GM19438 (cell line): Measurements from ENCODE around the gene IBTK.
"Not testable (repeated sequence)": the region's sequence is repeated elsewhere in the genome, so short reads cannot be mapped to it uniquely, and the experiment has no call there.

Source experiments
- ATAC-seq: cut with Tn5 transposase; IDR thresholded peaks from one replicate; pipeline ENCODE4 v1.9.1; 2021; ENCODE audit warnings: low read depth; ENCODE audit not compliant: unreplicated experiment

Gene IBTK, protein sequence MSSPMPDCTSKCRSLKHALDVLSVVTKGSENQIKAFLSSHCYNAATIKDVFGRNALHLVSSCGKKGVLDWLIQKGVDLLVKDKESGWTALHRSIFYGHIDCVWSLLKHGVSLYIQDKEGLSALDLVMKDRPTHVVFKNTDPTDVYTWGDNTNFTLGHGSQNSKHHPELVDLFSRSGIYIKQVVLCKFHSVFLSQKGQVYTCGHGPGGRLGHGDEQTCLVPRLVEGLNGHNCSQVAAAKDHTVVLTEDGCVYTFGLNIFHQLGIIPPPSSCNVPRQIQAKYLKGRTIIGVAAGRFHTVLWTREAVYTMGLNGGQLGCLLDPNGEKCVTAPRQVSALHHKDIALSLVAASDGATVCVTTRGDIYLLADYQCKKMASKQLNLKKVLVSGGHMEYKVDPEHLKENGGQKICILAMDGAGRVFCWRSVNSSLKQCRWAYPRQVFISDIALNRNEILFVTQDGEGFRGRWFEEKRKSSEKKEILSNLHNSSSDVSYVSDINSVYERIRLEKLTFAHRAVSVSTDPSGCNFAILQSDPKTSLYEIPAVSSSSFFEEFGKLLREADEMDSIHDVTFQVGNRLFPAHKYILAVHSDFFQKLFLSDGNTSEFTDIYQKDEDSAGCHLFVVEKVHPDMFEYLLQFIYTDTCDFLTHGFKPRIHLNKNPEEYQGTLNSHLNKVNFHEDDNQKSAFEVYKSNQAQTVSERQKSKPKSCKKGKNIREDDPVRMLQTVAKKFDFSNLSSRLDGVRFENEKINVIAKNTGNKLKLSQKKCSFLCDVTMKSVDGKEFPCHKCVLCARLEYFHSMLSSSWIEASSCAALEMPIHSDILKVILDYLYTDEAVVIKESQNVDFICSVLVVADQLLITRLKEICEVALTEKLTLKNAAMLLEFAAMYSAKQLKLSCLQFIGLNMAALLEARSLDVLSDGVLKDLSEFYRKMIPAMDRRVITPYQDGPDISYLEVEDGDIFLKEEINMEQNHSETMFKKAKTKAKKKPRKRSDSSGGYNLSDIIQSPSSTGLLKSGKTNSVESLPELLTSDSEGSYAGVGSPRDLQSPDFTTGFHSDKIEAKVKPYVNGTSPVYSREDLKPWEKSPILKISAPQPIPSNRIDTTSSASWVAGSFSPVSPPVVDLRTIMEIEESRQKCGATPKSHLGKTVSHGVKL (N-terminal part only)

DNA sequence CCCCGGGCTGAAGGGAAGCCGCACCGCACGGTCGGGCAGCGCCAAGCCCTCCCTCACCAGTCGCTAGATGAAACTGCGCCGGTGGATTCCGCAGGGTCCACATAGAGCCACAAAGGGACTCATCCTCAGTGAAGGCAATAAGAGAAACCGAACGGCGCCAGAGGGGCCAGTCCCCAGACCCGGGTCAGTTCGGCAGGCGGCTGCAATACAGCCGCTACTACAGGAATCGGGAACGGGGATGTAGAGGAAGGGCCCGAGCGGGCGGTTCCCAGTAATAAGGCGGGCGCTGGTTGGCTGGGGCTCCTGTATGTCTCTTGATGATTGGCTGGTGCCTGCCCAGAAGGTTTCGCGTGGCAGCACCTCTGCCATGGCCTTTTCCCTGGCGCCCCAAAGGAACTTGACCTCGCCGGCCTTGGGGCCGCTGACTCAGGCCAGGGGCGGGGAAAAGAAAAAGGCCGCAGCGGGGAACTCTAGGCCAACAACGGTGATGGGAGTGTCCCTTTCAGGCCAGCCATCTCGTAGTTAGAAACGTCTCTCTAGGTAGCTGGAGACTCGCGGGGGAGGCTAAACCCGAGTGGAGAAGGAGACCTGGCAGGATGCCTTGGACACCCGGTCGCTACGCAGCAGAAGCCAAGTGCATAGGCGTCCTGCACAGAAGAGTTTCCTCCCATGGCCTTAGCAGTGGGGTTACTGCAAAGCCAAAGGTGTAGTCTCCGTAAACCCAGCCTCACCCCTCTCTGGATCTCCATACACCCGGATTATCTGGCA lies at the start of gene IBTK:
Gene IBTK (minus strand): TSS at position 240 of the 768 bp plus-strand sequence. CDS start 7,258 bp downstream, outside the sequence.
- ATAC-seq: peak; percentile 83

- ATAC-seq: no peak
Measured at GRCh38 chr6:82283771-82284410, 36.3 kb upstream of the IBTK start.

DNA sequence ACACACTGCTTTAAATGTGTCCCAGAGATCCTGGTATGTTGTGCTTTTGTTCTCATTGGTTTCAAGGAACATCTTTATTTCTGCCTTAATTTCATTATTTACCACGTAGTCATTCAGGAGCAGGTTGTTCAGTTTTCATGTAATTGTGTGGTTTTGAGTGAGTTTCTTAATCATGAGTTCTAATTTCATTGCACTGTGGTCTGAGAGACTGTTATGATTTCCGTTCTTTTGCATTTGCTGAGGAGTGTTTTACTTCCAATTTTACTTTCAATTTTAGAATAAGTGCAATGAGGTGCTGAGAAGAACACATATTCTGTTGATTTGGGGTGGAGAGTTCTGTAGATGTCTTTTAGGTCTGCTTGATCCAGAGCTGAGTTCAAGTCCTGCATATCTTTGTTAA lies 34.0 kb upstream of the IBTK start:
- not testable (repeated sequence) for ATAC-seq

DNA sequence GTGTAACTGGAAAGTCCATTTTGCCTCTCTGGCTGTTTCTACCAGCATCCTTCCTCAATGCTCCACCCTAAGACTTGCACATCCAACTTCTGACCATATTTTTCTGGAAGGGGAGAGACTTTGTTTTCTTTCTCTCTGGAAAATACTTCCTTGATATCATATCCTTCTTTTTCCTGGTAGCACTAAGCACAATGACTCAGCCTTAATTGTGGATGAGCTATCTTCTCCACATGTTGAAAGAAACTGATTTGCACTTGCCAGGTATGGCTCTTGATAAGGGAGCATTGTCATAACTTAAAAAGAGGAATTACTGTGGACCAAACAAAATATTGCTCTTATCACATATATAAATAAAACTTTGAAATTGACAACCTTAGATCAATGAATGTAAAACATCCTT lies 30.1 kb upstream of the IBTK start:
- no peak for ATAC-seq

DNA sequence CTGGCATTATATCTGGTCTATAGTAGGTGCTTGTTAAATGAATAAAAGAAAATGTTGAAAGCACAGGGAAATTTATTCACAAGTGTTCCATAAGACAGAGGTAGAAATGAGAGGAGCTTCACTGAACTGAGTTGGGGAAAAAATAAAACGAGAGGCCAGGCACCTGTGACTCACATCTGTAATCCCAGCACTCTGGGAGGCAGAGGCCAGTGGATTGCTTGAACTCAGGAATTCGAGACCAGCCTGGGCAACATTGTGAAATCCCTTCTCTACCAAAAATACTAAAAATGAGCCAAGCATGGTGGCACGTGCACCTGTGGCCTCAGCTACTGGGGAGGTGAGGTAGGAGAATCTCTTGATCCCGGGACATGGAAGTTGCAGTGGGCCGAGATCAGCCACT lies 28.1 kb upstream of the IBTK start:
- ATAC-seq: no peak

GRCh38 chr6:82273295-82273694 lies 25.8 kb upstream of the IBTK start:
- no peak for ATAC-seq

DNA sequence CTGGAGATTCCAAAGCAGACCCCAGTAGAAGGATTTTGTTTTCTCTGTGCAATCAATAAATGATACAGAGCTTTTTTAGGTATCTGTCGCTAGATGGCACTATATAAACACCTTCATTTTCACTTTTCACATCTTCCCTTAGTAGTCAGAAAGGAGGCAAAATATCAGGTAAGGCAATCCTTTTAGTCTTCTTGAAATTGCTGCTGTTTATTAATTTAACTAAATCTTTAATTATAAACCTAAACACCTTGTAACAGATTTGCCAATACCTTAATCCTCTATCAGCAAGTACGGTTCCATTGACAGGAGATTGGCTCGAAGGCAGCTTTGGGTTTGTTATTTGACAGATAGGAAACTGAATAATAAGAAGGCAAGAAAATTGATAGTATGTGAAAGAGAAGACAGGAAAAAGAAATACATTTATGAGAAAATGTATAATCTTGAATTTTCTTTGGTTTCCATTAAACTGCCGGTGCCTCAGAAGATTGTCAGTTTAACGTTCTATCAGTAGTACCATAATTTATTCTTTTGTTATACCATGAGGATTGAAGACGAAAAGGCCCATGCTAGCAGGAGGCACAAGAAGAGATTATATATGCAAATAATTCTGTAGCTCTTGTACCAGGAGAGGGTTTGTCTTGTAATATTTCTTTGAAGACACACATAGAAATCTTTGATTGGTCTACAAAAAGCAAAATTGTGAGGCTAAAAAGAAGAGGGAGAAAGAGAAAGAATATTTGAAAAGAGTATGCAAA lies 23.5 kb upstream of the IBTK start:
- no peak for ATAC-seq

DNA sequence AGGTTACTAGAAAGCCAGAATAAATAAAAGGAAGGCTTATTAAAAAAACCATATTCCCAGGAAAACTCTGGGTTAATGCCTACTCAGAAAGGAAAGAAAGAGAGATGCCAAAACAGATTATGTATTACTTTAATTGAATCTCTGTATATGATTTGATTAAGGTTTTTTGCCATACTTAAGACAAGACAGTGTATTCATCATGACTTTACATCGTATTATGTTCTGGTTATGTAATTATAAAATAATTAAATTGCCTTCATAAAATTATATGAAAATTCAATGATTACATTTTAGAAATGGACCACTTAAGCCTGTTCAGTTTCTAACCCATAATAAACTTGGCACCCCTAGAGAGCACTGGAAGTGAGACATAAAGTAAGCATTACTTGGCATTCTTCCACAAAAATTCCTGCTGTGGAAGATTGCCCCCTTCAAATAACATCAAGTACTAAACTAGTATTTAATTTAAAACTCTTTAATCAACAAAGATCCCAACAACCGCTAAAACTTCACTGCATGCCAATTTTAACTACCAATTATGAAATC lies 20.8 kb upstream of the IBTK start:
- no peak for ATAC-seq

DNA sequence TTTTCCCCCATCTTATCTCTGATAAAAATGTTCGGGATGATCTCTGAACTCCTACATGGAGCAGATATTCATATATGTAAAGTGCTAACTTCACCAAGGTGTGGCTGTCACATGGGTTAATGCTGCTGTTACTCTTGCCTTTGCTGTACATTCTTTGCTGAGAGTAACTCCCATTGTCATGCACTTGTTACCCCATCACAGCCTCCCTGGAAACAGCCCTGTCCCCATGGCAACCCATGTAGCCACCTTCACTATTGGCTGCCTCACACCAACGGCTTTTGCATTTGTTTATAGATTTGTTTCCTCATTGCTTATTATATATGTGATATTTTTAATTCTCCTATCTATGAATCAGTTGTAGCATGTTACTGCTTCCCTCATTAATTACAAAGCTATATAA lies 17.3 kb upstream of the IBTK start:
- no peak for ATAC-seq

GRCh38 chr6:82264321-82264720 lies 16.8 kb upstream of the IBTK start:
- ATAC-seq: no peak

DNA sequence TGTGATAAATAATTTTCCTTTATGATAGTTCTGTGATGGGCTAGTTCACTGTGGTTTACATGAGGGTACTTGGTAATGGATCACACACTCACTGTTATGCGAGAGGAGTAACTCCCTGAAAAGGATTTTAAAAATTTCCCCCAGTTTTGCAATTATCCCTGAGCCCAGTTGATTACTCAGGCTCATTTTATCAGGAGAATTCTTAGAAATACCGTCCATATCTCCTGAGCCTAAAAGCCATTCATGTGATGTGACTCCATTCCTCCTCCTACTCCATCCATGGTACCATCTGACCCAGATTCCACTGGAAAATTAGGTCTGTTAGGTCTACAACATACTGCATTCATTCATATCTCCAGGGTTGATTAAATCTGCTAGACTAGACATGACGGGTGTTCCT lies 16.4 kb upstream of the IBTK start:
- ATAC-seq: no peak

DNA sequence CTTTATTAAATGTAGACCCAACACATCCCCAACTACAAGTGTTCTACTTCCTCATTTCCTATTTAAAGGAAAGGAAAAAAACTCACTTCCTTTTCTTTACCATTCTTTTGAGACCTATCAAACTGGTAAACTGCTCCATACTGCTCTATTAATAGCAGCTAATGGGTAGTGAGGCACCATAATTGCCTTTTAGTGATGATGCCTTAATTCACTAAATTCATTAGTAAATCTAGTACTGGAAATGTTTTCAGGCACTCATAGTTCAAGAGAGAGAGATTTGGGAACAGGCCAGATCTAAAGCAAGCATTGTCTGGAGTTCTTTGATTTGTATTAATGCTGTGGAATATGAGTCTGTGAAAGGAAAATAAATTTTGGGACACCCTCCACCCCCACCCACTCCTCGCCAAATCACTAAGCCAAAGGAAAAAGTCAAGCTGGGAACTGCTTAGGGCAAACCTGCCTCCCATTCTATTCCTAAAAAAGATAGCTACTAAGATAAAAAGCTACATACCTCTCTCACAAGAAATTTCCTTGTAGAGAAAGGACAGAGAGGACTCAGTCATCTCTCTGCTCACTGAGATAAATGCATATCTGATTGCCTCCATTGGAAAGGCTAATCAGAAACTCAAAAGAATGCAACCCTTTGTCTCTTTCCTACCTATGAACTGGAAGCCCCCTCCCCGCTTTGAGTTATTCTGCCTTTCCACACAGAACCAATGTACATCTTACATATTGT lies 13.6 kb upstream of the IBTK start:
- no peak for ATAC-seq

GRCh38 chr6:82259389-82259788 lies 11.8 kb upstream of the IBTK start:
- ATAC-seq: no peak

DNA sequence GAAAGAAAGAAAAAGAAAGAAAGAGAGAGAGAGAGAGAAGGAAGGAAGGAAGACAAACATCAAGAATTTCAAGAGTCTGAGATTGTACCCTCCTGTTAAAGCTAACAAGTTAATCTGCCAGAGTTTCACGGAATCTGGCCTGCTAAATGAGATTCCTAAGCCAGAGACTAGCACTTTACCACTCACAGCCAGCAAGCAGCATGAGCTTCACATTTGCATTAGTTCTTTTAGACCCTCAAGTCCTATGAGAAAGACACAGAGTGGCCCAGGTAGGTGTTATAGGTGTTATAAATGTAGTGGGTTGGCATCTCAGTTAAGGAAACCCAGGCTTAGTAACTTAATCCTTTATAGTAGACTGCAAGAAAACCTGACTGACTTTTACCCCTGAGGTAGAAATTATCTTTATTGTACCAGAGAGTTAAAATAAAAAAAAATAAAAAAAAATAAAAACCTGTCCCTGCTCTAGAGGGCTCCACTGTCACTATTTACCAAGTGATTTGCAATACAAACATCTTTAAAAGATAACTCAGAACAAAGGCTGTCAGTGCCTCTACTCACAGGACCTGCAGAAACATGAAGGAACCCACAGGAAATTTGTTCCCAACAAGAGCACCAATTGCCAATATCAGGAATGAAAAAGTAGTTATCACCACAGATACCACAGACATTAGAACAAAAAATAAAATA lies 9.7 kb upstream of the IBTK start:
- no peak for ATAC-seq

DNA sequence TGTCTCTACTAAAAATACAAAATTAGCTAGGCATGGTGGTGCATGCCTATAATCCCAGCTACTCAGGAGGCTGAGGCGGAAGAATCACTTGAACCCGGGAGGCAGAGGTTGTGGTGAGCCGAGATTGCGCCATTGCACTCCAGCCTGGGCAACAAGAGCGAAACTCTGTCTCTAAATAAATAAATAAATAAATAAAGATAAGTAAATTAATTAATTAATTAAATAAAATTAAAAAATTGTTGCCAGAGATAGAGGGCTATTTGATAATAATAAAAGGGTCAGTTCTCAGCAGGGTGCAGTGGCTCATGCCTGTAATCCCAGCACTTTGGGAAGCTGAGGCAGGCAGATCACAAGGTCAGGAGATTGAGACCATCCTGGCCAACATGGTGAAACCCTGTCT lies 7.2 kb upstream of the IBTK start:
- not testable (repeated sequence) for ATAC-seq

- no peak for ATAC-seq
Measured at GRCh38 chr6:82251942-82252341, 4.4 kb upstream of the IBTK start.

DNA sequence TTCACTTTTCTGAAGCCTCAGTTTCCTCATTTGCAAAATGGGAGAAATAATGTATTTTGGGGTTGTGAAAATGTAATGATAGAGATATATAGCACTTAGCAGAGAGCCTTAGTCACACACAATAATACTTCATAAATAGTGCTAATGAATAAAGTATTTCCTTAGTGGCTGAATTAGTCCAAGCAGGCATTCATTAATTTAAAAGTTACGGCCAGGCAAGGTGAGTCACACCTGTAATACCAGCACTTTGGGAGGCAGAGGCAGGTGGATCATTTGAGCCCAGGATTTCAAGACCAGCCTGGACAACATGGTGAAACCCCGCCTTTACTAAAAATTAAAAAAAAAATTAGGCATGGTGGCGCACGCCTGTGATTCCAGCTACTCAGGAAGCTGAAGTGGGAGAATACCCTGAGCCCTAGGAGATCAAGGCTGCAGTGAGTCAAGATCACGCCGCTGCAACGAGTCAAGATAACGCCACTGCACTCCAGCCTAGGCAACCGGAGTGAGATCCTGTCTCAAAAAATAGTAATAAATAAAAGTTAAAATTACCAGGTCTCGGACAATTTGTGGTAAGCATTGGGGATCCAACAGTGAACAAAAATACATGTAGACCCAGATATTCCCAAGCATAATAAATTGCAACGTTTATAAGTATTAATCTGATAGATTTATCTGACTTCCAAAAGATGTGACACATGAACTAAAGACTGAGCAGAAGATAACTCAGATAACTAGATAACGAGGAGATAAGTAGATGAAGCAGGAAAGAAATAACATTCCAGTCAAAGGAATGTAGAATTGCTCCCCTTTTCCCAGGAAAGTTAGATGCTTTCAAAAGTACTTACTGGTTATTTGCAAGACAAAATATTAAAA lies 2.1 kb upstream of the IBTK start:
- ATAC-seq: no peak
